Memory B cell (primary cell): ENCODE data around the gene LAIR2.
A peak's percentile ranks its signal among the peaks of the same experiment; 100 is the strongest.
"Not testable (repeated sequence)": the region's sequence is repeated elsewhere in the genome, so short reads cannot be mapped to it uniquely, and the experiment has no call there.

ENCODE experiments used
- ATAC-seq: fragments of 150-1000 bp; cut with Tn5 transposase; 2 replicates; pipeline ENCODE4 v1.10.0; 2021; ENCODE audit warnings: low read depth, mild to moderate bottlenecking, moderate library complexity
- DNase-seq, 2 donors: peaks; one replicate each; pipeline ENCODE4 v3.0.0; 2022; ENCODE audit warnings: low spot score in 2 of 2
- H3K27ac Mint-ChIP-seq: one replicate; pipeline ENCODE4 v1.8.0; 2022; ENCODE audit warnings: mild to moderate bottlenecking, moderate library complexity, mixed read lengths
- H3K27me3 Mint-ChIP-seq: one replicate; pipeline ENCODE4 v1.8.0; 2022; ENCODE audit warnings: mixed read lengths
- H3K36me3 Mint-ChIP-seq: one replicate; pipeline ENCODE4 v1.8.0; 2022; ENCODE audit warnings: mild to moderate bottlenecking, mixed read lengths
- H3K4me1 Mint-ChIP-seq: one replicate; pipeline ENCODE4 v1.8.0; 2022; ENCODE audit warnings: mixed read lengths
- H3K4me3 Mint-ChIP-seq: one replicate; pipeline ENCODE4 v1.8.0; 2022; ENCODE audit warnings: mild to moderate bottlenecking, moderate library complexity, mixed read lengths
- H3K9me3 Mint-ChIP-seq: one replicate; pipeline ENCODE4 v1.8.0; 2022; ENCODE audit warnings: mixed read lengths

The LAIR2 gene

DNA sequence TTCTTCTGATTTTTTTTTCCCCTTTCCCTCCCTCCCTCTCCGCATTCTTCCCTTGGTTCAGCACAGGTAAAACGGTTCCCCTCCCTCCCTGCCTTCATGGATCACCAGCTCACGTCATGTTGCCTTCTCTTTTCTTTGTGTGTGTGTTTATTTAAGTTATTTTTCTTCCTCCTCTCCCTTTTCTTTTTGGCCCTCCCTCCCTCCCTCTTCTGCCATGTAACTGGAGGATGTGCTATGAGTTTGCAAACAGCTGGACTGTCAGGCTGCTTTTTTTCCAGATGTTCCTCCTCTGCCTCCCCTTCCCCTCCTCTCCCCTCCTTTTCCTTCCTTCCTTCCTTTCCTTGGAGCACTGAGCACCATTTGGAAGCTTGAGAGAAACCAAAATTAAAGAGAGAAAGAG is 41.0 kb upstream of the LAIR2 start:
- peak overlapping the region; percentile 8 for H3K4me3 Mint-ChIP-seq
- peak overlapping the region; percentile 50 for H3K27ac Mint-ChIP-seq
- H3K4me1 Mint-ChIP-seq: peaks cover 24% of the 10 kb centered on the region
- peaks cover 20% of the 10 kb centered on the region for H3K36me3 Mint-ChIP-seq
- H3K27me3 Mint-ChIP-seq: no peaks in the 10 kb centered on the region
- no peak for ATAC-seq
- DNase-seq: no peak
- peaks cover 1% of the 10 kb centered on the region for H3K9me3 Mint-ChIP-seq

DNA sequence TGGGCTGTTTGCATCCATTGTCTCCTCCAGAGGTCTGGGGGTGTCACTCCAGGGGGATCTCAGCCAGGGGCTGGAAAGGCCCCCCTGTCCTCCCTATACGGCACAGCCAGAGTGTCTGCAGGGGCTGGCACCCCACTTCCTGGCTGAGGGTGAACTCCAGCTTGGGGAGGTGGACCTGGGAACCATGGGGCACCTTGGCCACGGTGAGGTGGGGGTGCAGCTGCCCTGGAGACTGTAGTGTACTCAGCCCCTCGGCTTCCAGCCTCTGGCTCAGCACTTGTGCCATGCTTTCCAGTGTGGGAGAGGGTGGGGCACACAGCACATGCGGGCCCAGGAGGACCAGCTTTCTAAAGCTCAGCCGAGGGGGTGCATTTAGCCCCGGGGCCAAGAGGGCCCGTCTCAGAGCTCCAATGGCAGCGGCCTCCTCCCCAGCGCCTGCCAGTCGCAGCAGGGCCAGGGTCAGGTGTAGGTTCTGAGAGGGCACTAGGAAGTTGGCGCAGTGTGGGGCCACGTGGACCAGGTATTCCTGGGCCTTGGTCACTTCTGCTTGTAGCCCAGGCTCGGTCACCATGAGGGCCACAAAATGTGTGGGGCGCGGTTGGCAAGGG is 40.5 kb upstream of the LAIR2 start:
- Mint-ChIP-seq H3K4me3 (peak overlapping the region; percentile 14), H3K27me3 (no peaks in the 10 kb centered on the region), H3K9me3 (peaks cover 1% of the 10 kb centered on the region), H3K27ac (peak overlapping the region; percentile 50), H3K36me3 (peaks cover 20% of the 10 kb centered on the region), H3K4me1 (peaks cover 24% of the 10 kb centered on the region)
- DNase-seq (no peak), ATAC-seq (no peak)

- peaks cover 1% of the 10 kb centered on the region for H3K9me3 Mint-ChIP-seq
- DNase-seq (peak in 1 of 2 donors; percentile 59), ATAC-seq (peak; percentile 23)
- peak overlapping the region; percentile 83 for H3K4me3 Mint-ChIP-seq
- H3K27me3 Mint-ChIP-seq: no peaks in the 10 kb centered on the region
- peak overlapping the region; percentile 90 for H3K27ac Mint-ChIP-seq
- H3K36me3 Mint-ChIP-seq: peaks cover 20% of the 10 kb centered on the region
- peaks cover 24% of the 10 kb centered on the region for H3K4me1 Mint-ChIP-seq
Observed at GRCh38 chr19:54462655-54463530, 39.7 kb upstream of the LAIR2 start.

- peak within 1 kb of the TSS; percentile 90 for H3K27ac Mint-ChIP-seq
- DNase-seq: peak in 1 of 2 donors; percentile 91
- H3K4me1 Mint-ChIP-seq: peaks cover 20% of the 10 kb centered on the region
- peak; percentile 62 for ATAC-seq
- peaks cover 1% of the 10 kb centered on the region for H3K9me3 Mint-ChIP-seq
- H3K27me3 Mint-ChIP-seq: no peaks in the 10 kb centered on the region
- H3K4me3 Mint-ChIP-seq: peak within 1 kb of the TSS; percentile 83
- peaks cover 13% of the 10 kb centered on the region for H3K36me3 Mint-ChIP-seq
Observed at GRCh38 chr19:54463531-54464043, 39.0 kb upstream of the LAIR2 start, which contains the start of gene LENG9. Gene LENG9, minus strand, starts transcription at chr19:54463778. Its CDS starts 252 bp downstream, at chr19:54463526.

GRCh38 chr19:54464044-54464629 is 38.5 kb upstream of the LAIR2 start:
- peak; percentile 83 to 90 for DNase-seq
- H3K4me3 Mint-ChIP-seq: peak overlapping the region; percentile 83
- H3K27ac Mint-ChIP-seq: peak overlapping the region; percentile 90
- peaks cover 17% of the 10 kb centered on the region for H3K4me1 Mint-ChIP-seq
- peaks cover 2% of the 10 kb centered on the region for H3K27me3 Mint-ChIP-seq
- H3K9me3 Mint-ChIP-seq: peaks cover 1% of the 10 kb centered on the region
- peak; percentile 62 for ATAC-seq
- peaks cover 7% of the 10 kb centered on the region for H3K36me3 Mint-ChIP-seq

DNA sequence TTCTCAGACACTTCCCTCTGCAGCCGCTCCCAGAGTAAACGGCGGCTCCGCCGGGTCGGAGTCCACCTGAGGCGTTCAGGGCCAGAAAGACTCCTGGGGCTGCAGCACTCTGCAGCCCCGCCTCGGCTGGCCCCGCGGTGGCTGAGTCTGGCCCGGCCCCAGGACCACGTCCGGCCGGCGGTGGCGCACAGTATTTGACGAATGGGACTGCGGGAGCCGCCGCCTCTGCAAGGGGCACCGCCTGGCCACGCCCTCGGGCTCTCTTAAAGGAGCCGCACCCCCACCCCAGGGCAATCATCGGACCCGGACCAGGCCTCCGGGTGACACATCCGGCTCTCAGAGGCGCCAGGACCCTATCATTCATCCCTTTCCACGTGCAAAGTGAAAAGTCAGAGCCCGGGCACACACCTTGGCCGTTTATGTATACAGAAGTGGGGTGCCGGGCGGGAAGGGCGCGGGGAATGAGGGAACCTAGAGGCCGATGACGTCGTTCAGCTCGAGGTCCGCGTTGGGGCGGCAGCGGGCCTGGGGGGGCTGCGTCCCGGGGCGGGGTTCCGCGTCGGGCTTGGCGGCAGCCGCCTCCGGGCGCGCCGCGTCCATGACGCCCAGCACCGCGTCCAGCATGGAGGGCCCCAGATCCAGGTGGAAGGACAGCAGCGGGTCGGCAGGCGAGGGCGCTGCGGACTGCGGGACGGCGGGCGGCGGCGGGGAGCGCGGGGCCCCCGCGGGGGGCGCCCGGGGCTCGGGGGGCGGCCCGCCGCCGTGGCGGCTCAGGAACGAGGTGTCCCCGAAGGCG is 37.8 kb upstream of the LAIR2 start:
- Mint-ChIP-seq H3K27me3 (peaks cover 4% of the 10 kb centered on the region), H3K27ac (peak overlapping the region; percentile 90), H3K4me3 (peak overlapping the region; percentile 83), H3K36me3 (peaks cover 5% of the 10 kb centered on the region), H3K9me3 (peaks cover 1% of the 10 kb centered on the region), H3K4me1 (peaks cover 19% of the 10 kb centered on the region)
- ATAC-seq (peak; percentile 17), DNase-seq (peak; percentile 50 to 68)

DNA sequence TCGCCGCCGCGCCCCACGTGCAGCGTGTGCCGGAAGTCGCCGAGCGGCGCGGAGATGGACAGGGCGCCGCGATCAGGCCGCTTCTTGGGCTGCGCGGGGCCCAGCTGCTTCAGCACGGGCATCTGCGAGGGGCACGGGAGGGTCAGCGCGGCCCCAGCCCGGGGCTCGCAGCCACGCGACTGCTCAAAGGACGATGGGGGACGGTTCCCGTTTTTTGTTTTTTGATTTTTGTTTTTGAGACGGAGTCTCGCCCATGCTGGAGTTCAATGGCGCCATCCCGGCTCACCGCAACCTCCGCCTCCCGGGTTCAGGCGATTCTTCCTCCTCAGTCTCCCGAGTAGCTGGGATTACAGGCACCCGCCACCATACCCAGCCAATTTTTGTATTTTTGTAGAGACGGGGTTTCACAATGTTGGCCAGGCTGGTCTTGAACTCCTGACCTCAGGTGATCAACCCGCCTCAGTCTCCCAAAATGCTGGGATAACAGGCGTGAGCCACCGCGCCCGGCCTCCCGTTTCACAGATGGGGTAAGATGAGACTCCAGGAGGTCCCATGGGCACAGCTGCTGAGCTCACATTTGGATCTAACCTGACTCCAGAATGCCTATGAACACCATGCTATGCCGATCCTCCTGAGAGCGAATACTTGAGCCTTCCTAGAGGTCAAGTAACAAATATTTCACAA is 37.1 kb upstream of the LAIR2 start:
- Mint-ChIP-seq H3K4me3 (peak overlapping the region; percentile 70), H3K27me3 (peaks cover 8% of the 10 kb centered on the region), H3K27ac (peak overlapping the region; percentile 20), H3K9me3 (peaks cover 1% of the 10 kb centered on the region), H3K36me3 (peaks cover 5% of the 10 kb centered on the region), H3K4me1 (peaks cover 23% of the 10 kb centered on the region)
- DNase-seq (no peak), ATAC-seq (no peak)

GRCh38 chr19:54466110-54466480 is 36.5 kb upstream of the LAIR2 start:
- not testable (repeated sequence) for H3K27me3 Mint-ChIP-seq, DNase-seq, H3K9me3 Mint-ChIP-seq, ATAC-seq, H3K36me3 Mint-ChIP-seq, H3K27ac Mint-ChIP-seq, H3K4me3 Mint-ChIP-seq
- H3K4me1 Mint-ChIP-seq: peaks cover 27% of the 10 kb centered on the region

DNA sequence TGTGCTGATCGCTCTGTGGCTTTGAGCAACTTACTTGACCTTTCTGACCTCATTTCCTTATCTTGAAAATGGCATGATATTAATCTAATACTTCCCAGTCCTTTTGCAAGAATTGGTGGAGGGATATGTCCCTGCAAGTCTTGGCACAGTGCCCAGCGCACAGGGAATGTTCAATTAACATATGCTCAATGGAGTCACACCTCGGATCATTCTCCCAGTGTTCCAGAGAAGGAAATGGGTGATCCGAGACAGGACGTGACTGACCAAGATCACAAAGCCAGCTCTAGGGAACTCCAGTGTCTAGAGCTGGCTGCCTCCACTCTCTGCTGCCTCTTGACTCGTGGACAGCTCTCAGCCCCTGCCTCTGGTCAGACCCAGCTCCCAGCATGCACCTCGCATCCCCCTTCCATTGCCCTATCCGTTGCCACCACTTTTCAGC is 33.1 kb upstream of the LAIR2 start:
- Mint-ChIP-seq H3K27ac (no peak overlapping the region), H3K4me1 (peaks cover 19% of the 10 kb centered on the region), H3K4me3 (no peak overlapping the region), H3K27me3 (peaks cover 19% of the 10 kb centered on the region), H3K9me3 (no peaks in the 10 kb centered on the region), H3K36me3 (no peaks in the 10 kb centered on the region)
- DNase-seq (no peak), ATAC-seq (no peak)

DNA sequence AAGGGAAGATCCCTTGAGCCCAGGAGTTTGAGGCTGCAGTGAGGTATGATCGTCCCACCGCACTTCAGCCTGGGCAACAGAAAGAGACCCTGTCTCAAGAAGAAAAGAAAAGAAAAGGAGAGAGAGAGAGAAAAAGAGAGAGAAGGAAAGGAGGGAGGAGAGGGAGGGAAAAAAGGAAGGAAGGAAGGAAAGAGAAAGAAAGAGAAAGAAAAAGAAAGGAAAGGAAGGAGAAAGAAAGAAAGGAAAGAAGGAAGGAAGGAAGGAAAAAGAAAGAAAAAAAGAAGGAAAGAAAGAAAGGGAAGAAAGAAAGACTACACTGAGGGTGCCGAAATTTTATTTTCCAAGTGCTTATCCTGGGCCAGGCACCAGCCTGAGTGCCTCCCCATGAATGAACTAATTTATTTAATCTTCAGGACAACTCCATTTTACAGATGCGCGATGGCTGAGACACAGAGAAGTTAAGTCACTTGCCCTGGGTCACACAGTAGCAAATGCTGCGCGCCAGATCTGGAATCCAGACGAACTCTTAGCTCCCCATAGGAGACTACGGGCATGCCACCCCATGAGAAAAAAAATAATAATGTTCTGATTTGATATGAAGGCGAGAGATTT is 32.2 kb upstream of the LAIR2 start:
- ATAC-seq (no peak), DNase-seq (no peak)
- peaks cover 19% of the 10 kb centered on the region for H3K27me3 Mint-ChIP-seq
- H3K27ac Mint-ChIP-seq: no peak overlapping the region
- H3K36me3 Mint-ChIP-seq: no peaks in the 10 kb centered on the region
- H3K4me3 Mint-ChIP-seq: no peak overlapping the region
- no peaks in the 10 kb centered on the region for H3K9me3 Mint-ChIP-seq
- peaks cover 19% of the 10 kb centered on the region for H3K4me1 Mint-ChIP-seq

DNA sequence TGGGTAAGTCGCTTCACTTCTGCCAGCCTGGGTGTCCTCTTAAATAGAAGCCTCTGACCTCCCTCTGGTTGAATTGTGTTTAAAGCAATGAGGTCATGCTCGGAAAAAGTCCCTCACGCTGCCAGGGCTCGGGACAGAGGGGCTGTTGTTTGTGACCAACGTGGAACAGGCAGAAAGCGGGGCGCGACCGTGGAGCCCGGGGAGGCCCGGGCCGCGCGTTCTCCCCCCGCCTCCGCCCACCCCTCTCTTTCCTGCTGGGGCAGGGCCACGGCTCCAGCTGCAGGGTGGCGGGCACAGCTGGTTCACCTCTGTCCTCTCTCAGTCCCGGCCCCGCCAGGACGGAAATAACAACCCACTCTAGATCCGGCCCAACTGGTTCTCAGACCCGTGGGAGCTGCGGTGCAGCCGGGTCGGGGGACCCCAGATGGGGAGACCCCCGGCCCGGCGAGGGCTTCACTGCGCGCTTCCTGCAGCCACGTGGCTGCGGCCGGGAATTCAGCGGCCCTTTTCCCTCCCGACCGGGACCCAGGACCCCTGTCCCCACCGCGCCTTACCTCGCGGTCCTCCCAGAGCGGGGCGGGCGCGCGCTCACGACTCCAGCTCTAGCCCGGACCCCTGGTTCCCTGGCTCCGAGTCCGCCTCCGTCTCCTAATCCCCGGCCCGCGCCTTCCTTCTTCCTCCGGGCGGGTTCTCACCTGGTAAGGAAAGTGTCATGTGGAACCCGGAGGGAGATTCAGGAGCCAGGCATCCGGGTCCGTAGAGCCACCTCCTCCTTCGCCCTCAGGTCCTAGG is 31.4 kb upstream of the LAIR2 start:
- Mint-ChIP-seq H3K9me3 (no peaks in the 10 kb centered on the region), H3K27me3 (peaks cover 19% of the 10 kb centered on the region)
- no peak for DNase-seq

More for the DNA sequence above, 31.4 kb upstream of the LAIR2 start:
- H3K27ac Mint-ChIP-seq: no peak overlapping the region
- H3K4me1 Mint-ChIP-seq: peaks cover 19% of the 10 kb centered on the region
- H3K4me3 Mint-ChIP-seq: no peak overlapping the region
- H3K36me3 Mint-ChIP-seq: no peaks in the 10 kb centered on the region
- peak; percentile 58 for ATAC-seq
